ENCODE results near the gene LELP1. TPM values are rescaled to one million over a fixed set of nuclear protein-coding genes. Genes with fewer than 3 reads are reported as not detected.
"Not testable (repeated sequence)": the region's sequence is repeated elsewhere in the genome, so short reads cannot be mapped to it uniquely, and the experiment has no call there.

LELP1 gene
- total RNA-seq, 1 donor from 2014 or later = not detected

GRCh38 chr1:153228491-153228890 lies 25.3 kb downstream of the LELP1 start:
- DNase-seq (ENCODE audit: low spot score) = no peak
- TF ChIP-seq CTCF (IDR thresholded peaks at IDR 0.05) = no peak
- Mint-ChIP-seq H3K4me1 (ENCODE audit: low read depth) (no peaks in the 10 kb centered on the region), H3K27me3 (ENCODE audit: low read depth) (peaks cover 14% of the 10 kb centered on the region), H3K4me3 (ENCODE audit: unreplicated experiment) (no peak overlapping the region), H3K36me3 (ENCODE audit: low read depth) (no peaks in the 10 kb centered on the region), H3K9me3 (ENCODE audit: low read depth) (no peaks in the 10 kb centered on the region), H3K27ac (ENCODE audit: unreplicated experiment) (no peak overlapping the region)

GRCh38 chr1:153229076-153229829 lies 26.0 kb downstream of the LELP1 start:
- not testable (repeated sequence) for H3K4me1 Mint-ChIP-seq (ENCODE audit: low read depth); H3K27ac Mint-ChIP-seq (ENCODE audit: unreplicated experiment); H3K4me3 Mint-ChIP-seq (ENCODE audit: unreplicated experiment); H3K36me3 Mint-ChIP-seq (ENCODE audit: low read depth); H3K9me3 Mint-ChIP-seq (ENCODE audit: low read depth); DNase-seq (ENCODE audit: low spot score)
- peak; percentile 66 for TF ChIP-seq CTCF (IDR thresholded peaks at IDR 0.05)
- H3K27me3 Mint-ChIP-seq (ENCODE audit: low read depth) = peaks cover 10% of the 10 kb centered on the region

- H3K27me3 Mint-ChIP-seq (ENCODE audit: low read depth) = peaks cover 17% of the 10 kb centered on the region
- H3K36me3 Mint-ChIP-seq (ENCODE audit: low read depth) = no peaks in the 10 kb centered on the region
- H3K4me3 Mint-ChIP-seq (ENCODE audit: unreplicated experiment) = no peak overlapping the region
- H3K9me3 Mint-ChIP-seq (ENCODE audit: low read depth) = no peaks in the 10 kb centered on the region
- no peak for TF ChIP-seq CTCF (IDR thresholded peaks at IDR 0.05)
- DNase-seq (ENCODE audit: low spot score) = no peak
- H3K4me1 Mint-ChIP-seq (ENCODE audit: low read depth) = no peaks in the 10 kb centered on the region
- H3K27ac Mint-ChIP-seq (ENCODE audit: unreplicated experiment) = no peak overlapping the region
These were observed 28.1 kb downstream of the LELP1 start for GRCh38 chr1:153231363-153231762.

- H3K4me1 Mint-ChIP-seq (ENCODE audit: low read depth) = no peaks in the 10 kb centered on the region
- no peaks in the 10 kb centered on the region for H3K36me3 Mint-ChIP-seq (ENCODE audit: low read depth)
- TF ChIP-seq CTCF (IDR thresholded peaks at IDR 0.05) = no peak
These were observed 28.6 kb downstream of the LELP1 start for GRCh38 chr1:153231785-153232184.

GRCh38 chr1:153232553-153232952 lies 29.3 kb downstream of the LELP1 start:
- Mint-ChIP-seq H3K4me3 (ENCODE audit: unreplicated experiment) (no peak overlapping the region), H3K36me3 (ENCODE audit: low read depth) (no peaks in the 10 kb centered on the region), H3K9me3 (ENCODE audit: low read depth) (no peaks in the 10 kb centered on the region)

More at GRCh38 chr1:153231785-153232184, 28.6 kb downstream of the LELP1 start:
- H3K27me3 Mint-ChIP-seq (ENCODE audit: low read depth) = peaks cover 17% of the 10 kb centered on the region
- H3K4me3 Mint-ChIP-seq (ENCODE audit: unreplicated experiment) = no peak overlapping the region
- no peak overlapping the region for H3K27ac Mint-ChIP-seq (ENCODE audit: unreplicated experiment)
- no peak for DNase-seq (ENCODE audit: low spot score)
- no peaks in the 10 kb centered on the region for H3K9me3 Mint-ChIP-seq (ENCODE audit: low read depth)

More at GRCh38 chr1:153232553-153232952, 29.3 kb downstream of the LELP1 start:
- Mint-ChIP-seq H3K27ac (ENCODE audit: unreplicated experiment) (no peak overlapping the region), H3K4me1 (ENCODE audit: low read depth) (no peaks in the 10 kb centered on the region), H3K27me3 (ENCODE audit: low read depth) (peaks cover 17% of the 10 kb centered on the region)
- TF ChIP-seq CTCF (IDR thresholded peaks at IDR 0.05) = no peak
- DNase-seq (ENCODE audit: low spot score) = no peak
